IPS-20b (cell line): Measurements from ENCODE around the gene B4GAT1.
"Not testable (repeated sequence)": the region's sequence is repeated elsewhere in the genome, so short reads cannot be mapped to it uniquely, and the experiment has no call there.

Experiments used
- H3K27ac ChIP-seq: one replicate; pipeline ENCODE4 v1.5.1; 2013; ENCODE audit warnings: low read length
- H3K27me3 ChIP-seq: 2 replicates; pipeline ENCODE4 v1.6.1; 2013; ENCODE audit warnings: mild to moderate bottlenecking, low read length, inconsistent platforms; ENCODE audit not compliant: insufficient read depth
- H3K36me3 ChIP-seq: 2 replicates; pipeline ENCODE4 v1.6.1; 2013; ENCODE audit warnings: low read depth, mild to moderate bottlenecking, inconsistent platforms, low read length, moderate library complexity; ENCODE audit not compliant: insufficient read depth
- H3K4me1 ChIP-seq: 2 replicates; pipeline ENCODE4 v1.6.1; 2013; ENCODE audit warnings: mild to moderate bottlenecking, control low read depth, inconsistent platforms, low read length, moderate library complexity; ENCODE audit not compliant: insufficient read depth
- H3K4me3 ChIP-seq: 2 replicates; pipeline ENCODE4 v1.5.1; 2013; ENCODE audit warnings: mild to moderate bottlenecking, low read length, inconsistent platforms
- H3K9ac ChIP-seq: 2 replicates; pipeline ENCODE4 v1.6.1; 2013; ENCODE audit warnings: low read depth, mild to moderate bottlenecking, inconsistent platforms, low read length, moderate library complexity
- H3K9me3 ChIP-seq: 2 replicates; pipeline ENCODE4 v1.6.1; 2013; ENCODE audit warnings: mild to moderate bottlenecking, low read depth, low read length, inconsistent platforms; ENCODE audit not compliant: insufficient read depth

Gene B4GAT1

DNA sequence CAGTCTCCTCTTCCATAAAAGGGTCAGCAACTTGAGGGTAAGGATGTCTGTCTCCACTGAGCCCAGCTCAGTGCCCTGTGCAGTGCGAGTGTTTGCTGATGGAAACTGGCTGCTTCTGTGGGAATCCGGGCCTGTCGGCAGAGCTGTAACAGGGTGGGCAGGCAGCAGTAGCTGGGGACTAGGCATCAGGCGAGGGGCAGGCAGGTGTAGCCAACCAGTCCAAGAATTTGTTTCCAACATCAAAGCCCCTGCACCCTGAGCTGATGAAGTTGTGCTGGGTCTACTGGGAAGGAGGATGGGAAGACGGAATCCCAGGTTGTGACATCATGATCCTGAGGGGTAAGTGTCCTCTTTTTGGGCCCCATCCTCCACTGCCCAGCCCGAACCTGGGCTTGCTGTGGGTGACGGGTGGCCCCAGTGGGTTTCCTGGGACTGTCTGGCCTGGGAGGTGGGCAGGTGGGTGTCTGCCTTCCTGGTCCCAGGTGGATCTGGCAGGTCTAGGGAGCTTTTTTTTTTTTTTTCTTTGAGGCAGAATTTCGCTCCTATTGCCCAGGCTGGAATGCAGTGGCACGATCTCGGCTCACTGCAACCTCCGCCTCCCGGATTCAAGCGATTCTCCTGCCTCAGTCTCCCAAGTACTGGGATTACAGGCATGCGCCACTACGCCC lies 13.1 kb upstream of the B4GAT1 start:
- Histone ChIP-seq H3K27ac (no peak overlapping the region), H3K36me3 (peaks cover 27% of the 10 kb centered on the region), H3K4me3 (no peak overlapping the region), H3K27me3 (no peaks in the 10 kb centered on the region), H3K4me1 (no peaks in the 10 kb centered on the region), H3K9ac (no peak overlapping the region), H3K9me3 (no peaks in the 10 kb centered on the region)

DNA sequence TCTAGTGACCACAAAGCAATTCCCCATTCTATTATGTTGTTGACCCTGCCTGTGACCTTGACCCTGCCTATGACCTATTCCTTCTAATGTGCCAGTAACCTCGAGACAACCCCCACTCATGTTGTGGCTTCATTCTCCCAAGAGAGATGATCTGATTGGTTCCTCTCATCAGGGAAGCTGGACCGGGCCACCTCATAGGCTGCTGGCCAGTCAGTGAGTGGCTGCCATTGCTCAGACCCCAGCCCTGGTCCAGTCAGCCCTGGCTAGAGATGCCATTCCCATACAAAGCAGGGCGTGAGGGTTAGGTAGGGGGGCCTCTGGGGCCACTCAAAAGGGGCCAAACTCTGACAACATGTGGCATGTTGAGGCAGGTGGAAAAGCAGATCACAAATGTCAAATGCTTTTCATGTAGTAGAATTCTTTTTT lies 12.2 kb upstream of the B4GAT1 start:
- no peak overlapping the region for H3K9ac ChIP-seq
- H3K27me3 ChIP-seq = no peaks in the 10 kb centered on the region
- no peaks in the 10 kb centered on the region for H3K9me3 ChIP-seq
- H3K27ac ChIP-seq = no peak overlapping the region
- H3K4me1 ChIP-seq = no peaks in the 10 kb centered on the region
- H3K36me3 ChIP-seq = peaks cover 18% of the 10 kb centered on the region
- H3K4me3 ChIP-seq = no peak overlapping the region

DNA sequence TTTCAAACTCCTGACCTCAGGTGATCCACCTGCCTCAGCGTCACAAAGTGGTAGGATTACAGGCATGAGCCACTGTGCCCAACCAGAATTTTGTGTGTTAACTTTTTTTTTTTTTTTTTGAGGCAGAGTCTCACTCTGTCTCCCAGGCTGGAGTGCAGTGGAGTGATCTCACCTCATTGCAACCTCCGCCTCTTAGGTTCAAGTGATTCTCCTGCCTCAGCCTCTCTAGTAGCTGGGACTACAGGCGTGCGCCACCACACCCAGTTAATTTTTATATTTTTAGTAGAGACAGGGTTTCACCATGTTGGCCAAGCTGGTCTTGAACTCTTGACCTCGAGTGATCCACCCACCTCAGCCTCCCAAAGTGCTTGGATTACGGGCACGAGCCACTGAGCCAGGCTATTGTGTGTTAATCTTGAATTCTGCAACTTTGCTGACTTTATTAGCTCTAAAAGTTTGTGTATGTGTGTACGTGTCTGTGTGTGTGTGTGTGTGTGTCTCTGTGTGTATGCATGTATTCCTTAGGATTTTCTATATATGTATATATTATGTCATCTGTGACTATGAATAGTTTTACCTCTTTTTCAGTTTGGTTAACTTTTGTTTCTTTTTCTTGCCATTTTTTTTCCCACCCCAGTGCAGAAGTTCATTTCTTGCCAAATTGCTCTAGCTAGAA lies 3.3 kb upstream of the B4GAT1 start:
- not testable (repeated sequence) for H3K27ac ChIP-seq, H3K4me3 ChIP-seq, H3K27me3 ChIP-seq, H3K9me3 ChIP-seq, H3K36me3 ChIP-seq, H3K4me1 ChIP-seq, H3K9ac ChIP-seq

DNA sequence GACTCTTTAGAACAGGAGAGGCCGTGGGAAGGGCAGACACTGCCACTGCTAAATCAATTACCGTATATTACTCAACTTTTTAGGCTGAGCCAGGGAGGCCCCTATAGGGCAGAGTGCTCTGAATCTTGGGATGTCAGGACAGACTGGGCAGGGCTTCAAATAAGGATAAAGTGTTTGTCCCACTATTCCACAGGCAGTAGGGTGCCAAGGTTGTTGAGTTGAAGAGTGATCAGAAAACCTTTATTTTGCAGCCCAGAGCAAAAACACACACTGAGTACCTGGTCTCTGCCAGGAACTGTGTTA lies 1.6 kb upstream of the B4GAT1 start:
- peaks cover 5% of the 10 kb centered on the region; the same call in 1 of the 2 replicates for H3K36me3 ChIP-seq
- H3K9ac ChIP-seq = no peak overlapping the region
- H3K4me3 ChIP-seq = no peak overlapping the region
- H3K27ac ChIP-seq = no peak overlapping the region
- no peaks in the 10 kb centered on the region for H3K9me3 ChIP-seq
- H3K27me3 ChIP-seq = peaks cover 9% of the 10 kb centered on the region; the same call in 1 of the 2 replicates
- peaks cover 4% of the 10 kb centered on the region; the same call in 1 of the 2 replicates for H3K4me1 ChIP-seq

DNA sequence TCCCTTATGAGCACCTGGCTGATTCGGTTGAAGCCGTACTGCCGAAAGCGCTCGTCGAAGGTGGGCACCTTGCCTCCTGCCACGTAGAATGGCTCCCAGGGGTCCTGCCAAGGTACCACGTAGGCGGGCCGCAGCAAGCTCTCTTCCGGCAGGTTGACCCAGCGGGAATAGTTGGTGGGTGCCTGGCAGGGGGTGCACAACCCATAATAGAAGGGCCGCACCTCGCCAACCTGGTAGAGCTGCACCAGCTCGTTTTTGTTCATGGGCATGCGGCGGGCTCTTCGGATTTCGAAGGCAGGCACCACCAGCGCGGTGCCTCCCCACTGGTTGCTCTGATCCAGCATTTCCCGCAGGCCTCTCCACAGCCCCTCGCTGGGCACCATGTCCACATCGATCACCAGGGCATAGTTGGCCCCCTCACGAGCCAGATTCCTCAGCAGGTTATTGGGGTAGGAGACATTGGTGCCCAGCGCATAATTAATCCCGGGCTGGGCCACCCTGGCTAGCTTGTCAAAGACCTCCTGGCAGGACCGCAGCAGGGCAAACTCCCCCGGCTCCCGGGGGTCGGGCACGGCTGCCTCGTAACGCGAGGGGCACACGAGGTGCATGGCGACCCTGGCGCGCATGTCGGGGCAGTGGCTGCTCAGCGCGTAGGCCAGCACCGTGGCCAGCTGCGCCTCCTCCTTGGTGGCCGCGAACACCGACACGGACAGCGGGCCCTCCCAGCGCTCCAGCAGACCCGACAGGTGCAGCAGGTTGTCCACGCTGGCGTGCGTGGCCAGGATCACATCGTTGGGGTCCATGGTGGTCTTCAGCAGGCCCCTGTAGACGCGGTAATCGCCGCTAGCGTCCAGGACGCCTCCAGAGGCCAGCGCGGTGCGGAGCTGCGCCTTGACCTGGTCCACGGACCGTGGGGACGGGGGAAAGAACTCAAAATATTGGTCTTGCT lies 679 bp downstream of the B4GAT1 start:
- Histone ChIP-seq H3K9ac (peak overlapping the region; percentile 92), H3K27me3 (peaks cover 9% of the 10 kb centered on the region; the same call in 1 of the 2 replicates), H3K4me1 (peaks cover 5% of the 10 kb centered on the region; the same call in 1 of the 2 replicates), H3K36me3 (peaks cover 5% of the 10 kb centered on the region), H3K9me3 (no peaks in the 10 kb centered on the region), H3K27ac (no peak overlapping the region), H3K4me3 (peak overlapping the region; percentile 97)

DNA sequence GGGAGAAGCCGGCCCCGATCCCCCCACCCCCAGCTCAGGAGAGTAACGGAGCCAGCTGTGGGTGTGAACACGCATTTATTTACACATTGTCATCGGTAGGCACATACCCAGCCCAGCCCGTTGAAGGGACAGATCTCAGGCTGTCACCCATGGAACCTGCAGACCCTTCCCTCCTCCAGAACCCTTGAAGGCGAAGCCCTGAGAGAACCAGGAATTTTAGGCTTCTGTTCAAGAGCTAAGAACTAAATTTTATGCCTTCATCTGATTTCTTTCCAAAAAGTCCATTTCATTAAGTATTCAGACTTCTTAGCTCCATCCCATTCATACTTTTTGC lies 2.1 kb downstream of the B4GAT1 start:
- Histone ChIP-seq H3K9ac (peak overlapping the region; percentile 87; the same call in 1 of the 2 replicates), H3K36me3 (peaks cover 20% of the 10 kb centered on the region), H3K9me3 (no peaks in the 10 kb centered on the region), H3K27ac (no peak overlapping the region), H3K4me1 (peaks cover 5% of the 10 kb centered on the region; the same call in 1 of the 2 replicates), H3K4me3 (peak overlapping the region; percentile 90), H3K27me3 (peaks cover 9% of the 10 kb centered on the region; the same call in 1 of the 2 replicates)

DNA sequence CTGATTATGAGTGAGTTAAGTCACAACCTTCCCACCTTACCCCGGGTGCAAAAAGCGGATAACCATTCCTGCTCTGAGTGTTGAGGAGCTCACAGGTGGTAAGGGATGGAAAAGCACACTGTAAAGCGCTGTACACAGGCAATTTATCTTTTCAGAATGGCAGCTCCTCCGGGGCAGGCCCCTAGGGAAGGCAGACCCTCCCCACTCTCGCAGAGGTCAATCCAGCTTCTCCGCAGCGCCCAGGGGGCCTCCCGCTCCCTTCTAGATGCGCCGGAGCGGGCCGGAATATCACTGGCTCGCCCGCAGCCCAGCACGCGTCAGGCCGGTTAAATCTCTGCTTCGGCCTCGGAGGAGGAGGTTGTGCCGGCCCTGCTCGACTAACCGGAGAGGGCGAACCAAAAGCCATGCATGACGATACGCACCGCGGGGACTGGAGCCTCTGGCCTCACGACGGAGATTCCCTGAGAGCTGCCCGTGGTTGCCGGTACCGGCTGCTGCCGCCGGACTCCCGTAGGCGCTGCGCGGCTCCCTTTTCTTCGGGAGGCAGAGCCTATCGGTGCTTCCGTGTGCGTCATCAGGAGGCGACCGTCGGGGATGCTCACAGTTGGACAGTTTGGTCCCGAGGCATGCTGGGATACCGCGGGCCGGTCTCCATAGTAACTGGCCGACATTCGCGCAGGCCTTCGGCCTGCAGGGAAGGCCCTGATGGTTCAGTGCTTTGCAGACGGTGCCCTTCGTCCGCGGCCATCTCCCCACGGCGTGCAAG lies 2.7 kb downstream of the B4GAT1 start, which contains the start of gene BRMS1:
Gene BRMS1 (minus strand): TSS at position 555 of the 766 bp plus-strand sequence. CDS start 2,870 bp downstream, outside the sequence.
- peaks cover 5% of the 10 kb centered on the region; the same call in 1 of the 2 replicates for H3K4me1 ChIP-seq
- no peak within 1 kb of the TSS for H3K27ac ChIP-seq
- H3K36me3 ChIP-seq = peaks cover 26% of the 10 kb centered on the region
- peak within 1 kb of the TSS; percentile 87 for H3K9ac ChIP-seq
- peak within 1 kb of the TSS; percentile 90 for H3K4me3 ChIP-seq
- H3K27me3 ChIP-seq = peaks cover 9% of the 10 kb centered on the region; the same call in 1 of the 2 replicates
- H3K9me3 ChIP-seq = no peaks in the 10 kb centered on the region

DNA sequence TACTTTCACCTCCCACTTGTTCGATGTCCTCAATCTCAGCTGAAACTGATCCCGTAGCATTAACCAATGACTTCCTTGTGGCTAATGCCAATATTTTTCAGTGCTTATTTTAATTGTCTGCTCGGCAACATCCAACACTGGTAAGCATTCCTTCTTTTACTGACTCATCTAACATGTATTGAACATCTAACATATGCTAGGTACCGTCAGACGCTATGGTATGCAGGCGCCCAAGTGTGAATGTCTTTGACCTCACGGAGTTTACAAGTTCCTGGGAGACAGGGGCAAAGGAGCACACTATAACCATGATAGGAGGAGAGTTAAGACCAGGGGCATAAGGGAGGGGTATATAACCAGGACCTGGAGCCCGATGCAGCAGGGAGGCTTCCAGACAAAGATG lies 4.3 kb downstream of the B4GAT1 start:
- H3K9ac ChIP-seq = no peak overlapping the region
- H3K4me3 ChIP-seq = no peak overlapping the region

DNA sequence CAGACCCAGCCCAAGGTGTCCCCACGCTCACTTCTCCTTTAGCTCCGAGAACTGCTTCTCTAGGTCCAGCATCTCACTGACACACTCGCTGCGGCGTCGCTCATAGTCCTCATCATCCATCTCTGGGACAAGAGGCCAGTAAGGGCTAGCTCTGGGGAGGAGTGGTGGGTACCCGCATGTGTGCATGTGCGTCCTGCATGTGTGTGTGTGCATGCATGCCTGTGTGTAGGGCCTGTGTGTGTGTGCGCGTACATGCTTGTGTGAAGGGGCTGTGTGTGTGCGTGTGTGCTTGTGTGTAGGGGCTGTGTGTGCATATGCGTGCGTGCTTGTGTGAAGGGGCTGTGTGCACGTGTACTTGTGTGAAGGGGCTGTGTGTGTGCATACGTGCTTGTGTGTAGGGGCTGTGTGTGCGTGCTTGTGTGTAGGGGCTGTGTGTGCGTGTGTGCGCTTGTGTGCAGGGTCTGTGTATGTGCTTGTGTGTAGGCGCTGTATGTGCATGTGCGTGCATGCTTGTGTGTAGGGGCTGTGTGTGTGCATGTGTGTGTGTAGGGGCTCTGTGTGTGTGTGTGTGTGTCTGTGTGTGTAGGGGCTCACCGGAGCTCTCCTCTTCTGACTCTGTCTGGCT lies 5.8 kb downstream of the B4GAT1 start:
- Histone ChIP-seq H3K27ac (no peak overlapping the region), H3K4me3 (no peak overlapping the region), H3K27me3 (peaks cover 3% of the 10 kb centered on the region; the same call in 1 of the 2 replicates), H3K4me1 (peaks cover 5% of the 10 kb centered on the region; the same call in 1 of the 2 replicates), H3K9ac (no peak overlapping the region), H3K36me3 (peaks cover 32% of the 10 kb centered on the region), H3K9me3 (no peaks in the 10 kb centered on the region)

More for the DNA sequence above, 4.3 kb downstream of the B4GAT1 start:
- Histone ChIP-seq H3K36me3 (peaks cover 32% of the 10 kb centered on the region), H3K27me3 (peaks cover 9% of the 10 kb centered on the region; the same call in 1 of the 2 replicates), H3K27ac (no peak overlapping the region), H3K9me3 (no peaks in the 10 kb centered on the region), H3K4me1 (peaks cover 5% of the 10 kb centered on the region; the same call in 1 of the 2 replicates)

DNA sequence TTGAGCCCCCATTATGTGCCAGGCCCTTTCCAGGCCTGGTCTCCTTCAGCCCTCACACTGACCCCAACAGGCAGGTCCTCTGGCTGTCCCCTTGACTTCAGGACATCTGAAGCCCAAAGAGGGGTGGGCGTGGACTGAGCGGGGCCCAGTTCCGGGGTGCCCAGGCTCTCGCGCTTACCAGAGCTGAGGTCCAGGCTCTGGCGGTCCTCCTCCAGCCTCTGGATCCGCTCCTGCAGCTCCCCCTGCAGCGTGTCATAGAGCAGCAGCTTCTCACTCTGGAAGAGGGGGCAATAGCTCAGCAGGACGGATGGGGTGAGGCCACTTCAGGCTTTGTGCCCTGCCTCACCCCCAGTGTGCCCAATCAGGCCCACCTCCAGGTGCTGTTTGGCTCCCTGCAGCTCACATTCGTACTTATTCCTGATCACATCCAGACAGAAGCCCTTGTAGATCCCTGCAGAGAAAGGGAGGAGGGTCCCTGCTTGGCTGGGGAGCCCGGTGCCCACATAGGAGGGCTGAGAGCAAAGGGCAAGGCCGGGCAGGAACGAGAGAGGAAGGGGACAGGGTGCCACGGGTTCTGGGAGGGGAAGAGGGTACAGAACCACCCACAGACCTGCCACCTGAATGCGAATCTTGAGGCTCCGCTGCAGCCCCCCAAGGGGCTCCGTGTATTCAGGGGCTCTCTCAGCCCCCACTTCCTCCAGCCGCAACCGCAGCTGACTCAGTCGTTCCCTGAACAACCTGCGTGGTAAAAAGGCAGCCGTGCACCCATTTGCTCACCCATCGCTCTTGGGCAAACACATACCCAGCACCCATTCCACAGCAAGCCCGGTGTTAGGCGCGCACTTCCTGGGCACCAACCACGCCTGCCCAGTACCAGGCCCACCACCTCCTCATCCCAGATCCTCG lies 6.6 kb downstream of the B4GAT1 start:
- no peak overlapping the region for H3K27ac ChIP-seq
- no peak overlapping the region for H3K4me3 ChIP-seq
- H3K9ac ChIP-seq = no peak overlapping the region
- H3K36me3 ChIP-seq = peaks cover 32% of the 10 kb centered on the region
- peaks cover 5% of the 10 kb centered on the region; the same call in 1 of the 2 replicates for H3K4me1 ChIP-seq
- peaks cover 3% of the 10 kb centered on the region; the same call in 1 of the 2 replicates for H3K27me3 ChIP-seq
- H3K9me3 ChIP-seq = no peaks in the 10 kb centered on the region
